ENCODE data around the gene PRSS53.

- TF ChIP-seq CTCF (conservative IDR thresholded peaks at IDR 0.05; ENCODE audit: low read depth in 2 of 2) (no peak), EZH2 (IDR thresholded peaks at IDR 0.05; ENCODE audit: low read depth, unreplicated experiment) (no peak), EZH2phosphoT487 (IDR thresholded peaks at IDR 0.05; ENCODE audit: unreplicated experiment) (no peak), REST (IDR thresholded peaks at IDR 0.05; ENCODE audit: unreplicated experiment) (no peak), CREB1 (CRISPR knock-in tag; IDR thresholded peaks at IDR 0.05; ENCODE audit: low read depth) (no peak), POLR2AphosphoS5 (IDR thresholded peaks at IDR 0.05; ENCODE audit: low read depth) (no peak), JUNB (IDR thresholded peaks at IDR 0.05; ENCODE audit: unreplicated experiment) (no peak), ZNF331 (CRISPR knock-in tag; IDR thresholded peaks at IDR 0.05; ENCODE audit: low read depth) (no peak)
- TF ChIP-seq, protein P1, sequence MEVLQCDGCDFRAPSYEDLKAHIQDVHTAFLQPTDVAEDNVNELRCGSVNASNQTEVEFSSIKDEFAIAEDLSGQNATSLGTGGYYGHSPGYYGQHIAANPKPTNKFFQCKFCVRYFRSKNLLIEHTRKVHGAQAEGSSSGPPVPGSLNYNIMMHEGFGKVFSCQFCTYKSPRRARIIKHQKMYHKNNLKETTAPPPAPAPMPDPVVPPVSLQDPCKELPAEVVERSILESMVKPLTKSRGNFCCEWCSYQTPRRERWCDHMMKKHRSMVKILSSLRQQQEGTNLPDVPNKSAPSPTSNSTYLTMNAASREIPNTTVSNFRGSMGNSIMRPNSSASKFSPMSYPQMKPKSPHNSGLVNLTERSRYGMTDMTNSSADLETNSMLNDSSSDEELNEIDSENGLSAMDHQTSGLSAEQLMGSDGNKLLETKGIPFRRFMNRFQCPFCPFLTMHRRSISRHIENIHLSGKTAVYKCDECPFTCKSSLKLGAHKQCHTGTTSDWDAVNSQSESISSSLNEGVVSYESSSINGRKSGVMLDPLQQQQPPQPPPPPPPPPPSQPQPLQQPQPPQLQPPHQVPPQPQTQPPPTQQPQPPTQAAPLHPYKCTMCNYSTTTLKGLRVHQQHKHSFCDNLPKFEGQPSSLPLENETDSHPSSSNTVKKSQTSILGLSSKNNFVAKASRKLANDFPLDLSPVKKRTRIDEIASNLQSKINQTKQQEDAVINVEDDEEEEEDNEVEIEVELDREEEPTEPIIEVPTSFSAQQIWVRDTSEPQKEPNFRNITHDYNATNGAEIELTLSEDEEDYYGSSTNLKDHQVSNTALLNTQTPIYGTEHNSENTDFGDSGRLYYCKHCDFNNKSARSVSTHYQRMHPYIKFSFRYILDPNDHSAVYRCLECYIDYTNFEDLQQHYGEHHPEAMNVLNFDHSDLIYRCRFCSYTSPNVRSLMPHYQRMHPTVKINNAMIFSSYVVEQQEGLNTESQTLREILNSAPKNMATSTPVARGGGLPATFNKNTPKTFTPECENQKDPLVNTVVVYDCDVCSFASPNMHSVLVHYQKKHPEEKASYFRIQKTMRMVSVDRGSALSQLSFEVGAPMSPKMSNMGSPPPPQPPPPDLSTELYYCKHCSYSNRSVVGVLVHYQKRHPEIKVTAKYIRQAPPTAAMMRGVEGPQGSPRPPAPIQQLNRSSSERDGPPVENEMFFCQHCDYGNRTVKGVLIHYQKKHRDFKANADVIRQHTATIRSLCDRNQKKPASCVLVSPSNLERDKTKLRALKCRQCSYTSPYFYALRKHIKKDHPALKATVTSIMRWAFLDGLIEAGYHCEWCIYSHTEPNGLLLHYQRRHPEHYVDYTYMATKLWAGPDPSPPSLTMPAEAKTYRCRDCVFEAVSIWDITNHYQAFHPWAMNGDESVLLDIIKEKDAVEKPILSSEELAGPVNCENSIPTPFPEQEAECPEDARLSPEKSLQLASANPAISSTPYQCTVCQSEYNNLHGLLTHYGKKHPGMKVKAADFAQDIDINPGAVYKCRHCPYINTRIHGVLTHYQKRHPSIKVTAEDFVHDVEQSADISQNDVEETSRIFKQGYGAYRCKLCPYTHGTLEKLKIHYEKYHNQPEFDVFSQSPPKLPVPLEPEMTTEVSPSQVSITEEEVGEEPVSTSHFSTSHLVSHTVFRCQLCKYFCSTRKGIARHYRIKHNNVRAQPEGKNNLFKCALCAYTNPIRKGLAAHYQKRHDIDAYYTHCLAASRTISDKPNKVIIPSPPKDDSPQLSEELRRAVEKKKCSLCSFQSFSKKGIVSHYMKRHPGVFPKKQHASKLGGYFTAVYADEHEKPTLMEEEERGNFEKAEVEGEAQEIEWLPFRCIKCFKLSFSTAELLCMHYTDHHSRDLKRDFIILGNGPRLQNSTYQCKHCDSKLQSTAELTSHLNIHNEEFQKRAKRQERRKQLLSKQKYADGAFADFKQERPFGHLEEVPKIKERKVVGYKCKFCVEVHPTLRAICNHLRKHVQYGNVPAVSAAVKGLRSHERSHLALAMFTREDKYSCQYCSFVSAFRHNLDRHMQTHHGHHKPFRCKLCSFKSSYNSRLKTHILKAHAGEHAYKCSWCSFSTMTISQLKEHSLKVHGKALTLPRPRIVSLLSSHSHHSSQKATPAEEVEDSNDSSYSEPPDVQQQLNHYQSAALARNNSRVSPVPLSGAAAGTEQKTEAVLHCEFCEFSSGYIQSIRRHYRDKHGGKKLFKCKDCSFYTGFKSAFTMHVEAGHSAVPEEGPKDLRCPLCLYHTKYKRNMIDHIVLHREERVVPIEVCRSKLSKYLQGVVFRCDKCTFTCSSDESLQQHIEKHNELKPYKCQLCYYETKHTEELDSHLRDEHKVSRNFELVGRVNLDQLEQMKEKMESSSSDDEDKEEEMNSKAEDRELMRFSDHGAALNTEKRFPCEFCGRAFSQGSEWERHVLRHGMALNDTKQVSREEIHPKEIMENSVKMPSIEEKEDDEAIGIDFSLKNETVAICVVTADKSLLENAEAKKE (CRISPR knock-in tag; IDR thresholded peaks at IDR 0.05), result no peak
Measured at GRCh38 chr16:31085873-31086628, 2.7 kb downstream of the PRSS53 start.
